CD4-positive, alpha-beta T cell treated with Interferon alpha-2 for 1 hour (primary cell): Measurements from ENCODE around the gene TTLL10.

ENCODE experiments used
- DNase-seq, 2 donors: peaks; one replicate each; pipeline ENCODE4 v3.0.0-alpha.2; 2020 to 2022

The TTLL10 gene

GRCh38 chr1:1196431-1197187, 22.9 kb downstream of the TTLL10 start:
- DNase-seq = no peak

GRCh38 chr1:1197188-1197500, 23.5 kb downstream of the TTLL10 start:
- DNase-seq = no peak

GRCh38 chr1:1197551-1198422, 24.1 kb downstream of the TTLL10 start:
- no peak for DNase-seq

- no peak for DNase-seq
These were observed 24.9 kb downstream of the TTLL10 start for GRCh38 chr1:1198423-1199140.

- no peak for DNase-seq
These were observed 25.7 kb downstream of the TTLL10 start for GRCh38 chr1:1199141-1199960.

- no peak for DNase-seq
These were observed 26.5 kb downstream of the TTLL10 start for GRCh38 chr1:1199961-1200875.

GRCh38 chr1:1200876-1201810, 27.5 kb downstream of the TTLL10 start:
- peak; percentile 86 to 92 for DNase-seq

- no peak for DNase-seq
These were observed 29.3 kb downstream of the TTLL10 start for GRCh38 chr1:1202831-1203560.

- DNase-seq = no peak
These were observed 30.1 kb downstream of the TTLL10 start for GRCh38 chr1:1203561-1204424.

GRCh38 chr1:1204425-1204920, 30.8 kb downstream of the TTLL10 start:
- no peak for DNase-seq

- DNase-seq = no peak
These were observed 31.5 kb downstream of the TTLL10 start for GRCh38 chr1:1204998-1205768.

- DNase-seq = no peak
These were observed 32.2 kb downstream of the TTLL10 start for GRCh38 chr1:1205769-1206375.

GRCh38 chr1:1206376-1206965, 32.8 kb downstream of the TTLL10 start, which contains the start of gene TNFRSF18:
TSS of gene TNFRSF18 (minus strand) at chr1:1206592. CDS start at chr1:1206571, 21 bp downstream.
- DNase-seq = peak in 1 of 2 donors; percentile 57

- no peak for DNase-seq
These were observed 33.4 kb downstream of the TTLL10 start for GRCh38 chr1:1206966-1207531.

GRCh38 chr1:1207571-1207892, 33.9 kb downstream of the TTLL10 start:
- no peak for DNase-seq

GRCh38 chr1:1208713-1209433, 35.2 kb downstream of the TTLL10 start:
- DNase-seq = peak; percentile 34 to 66
